ENCODE measurements around the gene LARGE2. TPM values are rescaled to one million over a fixed set of nuclear protein-coding genes. Genes with fewer than 3 reads are reported as not detected.

Gene LARGE2
- total and polyA plus RNA-seq, 9 of the 15 experiments (the other 6 are each of a cell fraction or from before 2014, with no cell fraction given): 0.56 to 14.1 (median 6.6) TPM

DNA sequence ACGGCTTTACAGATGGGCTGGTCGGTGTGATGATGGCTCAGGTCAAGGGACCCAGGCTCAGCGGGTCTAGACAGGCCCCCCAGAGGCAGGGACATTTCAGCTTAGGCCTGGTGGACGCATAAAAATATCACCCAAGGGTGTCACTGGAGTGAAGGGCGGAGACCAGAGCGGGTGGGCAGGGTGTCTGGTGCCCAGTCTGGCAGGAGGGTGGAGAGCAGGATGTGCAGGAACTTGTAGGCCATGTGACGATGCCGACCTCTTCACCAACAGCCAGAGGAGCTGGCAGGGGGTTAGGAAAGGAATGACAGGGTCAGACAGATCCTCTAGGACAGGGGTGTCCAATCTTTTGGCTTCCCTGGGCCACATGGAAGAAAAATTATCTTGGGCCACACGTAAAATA is 32.5 kb upstream of the LARGE2 start (continued):
- TF ChIP-seq MTF1 (CRISPR knock-in tag; IDR thresholded peaks at IDR 0.05; ENCODE audit: borderline replicate concordance): no peak
- TF ChIP-seq, protein P1, sequence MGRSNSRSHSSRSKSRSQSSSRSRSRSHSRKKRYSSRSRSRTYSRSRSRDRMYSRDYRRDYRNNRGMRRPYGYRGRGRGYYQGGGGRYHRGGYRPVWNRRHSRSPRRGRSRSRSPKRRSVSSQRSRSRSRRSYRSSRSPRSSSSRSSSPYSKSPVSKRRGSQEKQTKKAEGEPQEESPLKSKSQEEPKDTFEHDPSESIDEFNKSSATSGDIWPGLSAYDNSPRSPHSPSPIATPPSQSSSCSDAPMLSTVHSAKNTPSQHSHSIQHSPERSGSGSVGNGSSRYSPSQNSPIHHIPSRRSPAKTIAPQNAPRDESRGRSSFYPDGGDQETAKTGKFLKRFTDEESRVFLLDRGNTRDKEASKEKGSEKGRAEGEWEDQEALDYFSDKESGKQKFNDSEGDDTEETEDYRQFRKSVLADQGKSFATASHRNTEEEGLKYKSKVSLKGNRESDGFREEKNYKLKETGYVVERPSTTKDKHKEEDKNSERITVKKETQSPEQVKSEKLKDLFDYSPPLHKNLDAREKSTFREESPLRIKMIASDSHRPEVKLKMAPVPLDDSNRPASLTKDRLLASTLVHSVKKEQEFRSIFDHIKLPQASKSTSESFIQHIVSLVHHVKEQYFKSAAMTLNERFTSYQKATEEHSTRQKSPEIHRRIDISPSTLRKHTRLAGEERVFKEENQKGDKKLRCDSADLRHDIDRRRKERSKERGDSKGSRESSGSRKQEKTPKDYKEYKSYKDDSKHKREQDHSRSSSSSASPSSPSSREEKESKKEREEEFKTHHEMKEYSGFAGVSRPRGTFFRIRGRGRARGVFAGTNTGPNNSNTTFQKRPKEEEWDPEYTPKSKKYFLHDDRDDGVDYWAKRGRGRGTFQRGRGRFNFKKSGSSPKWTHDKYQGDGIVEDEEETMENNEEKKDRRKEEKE (IDR thresholded peaks at IDR 0.05; ENCODE audit: borderline replicate concordance in 1 of 2, control insufficient read depth in 1 of 2, low read depth in 2 of 2, low read length in 1 of 2): no peak
- no peak for TF ChIP-seq RHOXF2B (CRISPR knock-in tag; conservative IDR thresholded peaks at IDR 0.05)
- TF ChIP-seq, protein P2, sequence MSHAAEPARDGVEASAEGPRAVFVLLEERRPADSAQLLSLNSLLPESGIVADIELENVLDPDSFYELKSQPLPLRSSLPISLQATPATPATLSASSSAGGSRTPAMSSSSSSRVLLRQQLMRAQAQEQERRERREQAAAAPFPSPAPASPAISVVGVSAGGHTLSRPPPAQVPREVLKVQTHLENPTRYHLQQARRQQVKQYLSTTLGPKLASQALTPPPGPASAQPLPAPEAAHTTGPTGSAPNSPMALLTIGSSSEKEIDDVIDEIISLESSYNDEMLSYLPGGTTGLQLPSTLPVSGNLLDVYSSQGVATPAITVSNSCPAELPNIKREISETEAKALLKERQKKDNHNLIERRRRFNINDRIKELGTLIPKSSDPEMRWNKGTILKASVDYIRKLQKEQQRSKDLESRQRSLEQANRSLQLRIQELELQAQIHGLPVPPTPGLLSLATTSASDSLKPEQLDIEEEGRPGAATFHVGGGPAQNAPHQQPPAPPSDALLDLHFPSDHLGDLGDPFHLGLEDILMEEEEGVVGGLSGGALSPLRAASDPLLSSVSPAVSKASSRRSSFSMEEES (CRISPR knock-in tag; IDR thresholded peaks at IDR 0.05): no peak
- no peak for TF ChIP-seq ZNF24 (IDR thresholded peaks at IDR 0.05)
- no peak for TF ChIP-seq TARDBP (IDR thresholded peaks at IDR 0.05)
- no peak for TF ChIP-seq HDAC2 (IDR thresholded peaks at IDR 0.05)
- TF ChIP-seq SREBF1 (IDR thresholded peaks at IDR 0.05; ENCODE audit: borderline replicate concordance, low read depth, low read length): no peak
- no peak for TF ChIP-seq ZNF175 (CRISPR knock-in tag; IDR thresholded peaks at IDR 0.05; ENCODE audit: low read depth)
- TF ChIP-seq SIN3A (IDR thresholded peaks at IDR 0.05; ENCODE audit: borderline replicate concordance in 2 of 2, control insufficient read depth in 1 of 2, low read depth in 2 of 2, low read length in 2 of 2): no peak

All from K562 (cell line).